Fibroblast of lung (primary cell): Measurements from ENCODE around the gene CERS2. TPM values are rescaled to one million over a fixed set of nuclear protein-coding genes. Genes with fewer than 3 reads are reported as not detected.

Source experiments
- DNase-seq, 2 donors: peaks; one replicate each; pipeline versions ENCODE4 v3.0.0 to v3.0.0-alpha.2; 2010; ENCODE audit warnings: low read depth in 2 of 2
- H2AFZ ChIP-seq: 2 replicates; pipeline ENCODE4 v1.5.1; 2012; ENCODE audit warnings: low read length, control low read depth, inconsistent platforms
- H3K27ac ChIP-seq: 2 replicates; pipeline ENCODE4 v1.5.1; 2011; ENCODE audit warnings: low read length, control low read depth; ENCODE audit not compliant: insufficient read depth
- H3K27me3 ChIP-seq: 2 replicates; pipeline ENCODE4 v1.5.1; 2011; ENCODE audit warnings: mild to moderate bottlenecking, low read length; ENCODE audit not compliant: control insufficient read depth, insufficient read depth
- H3K36me3 ChIP-seq: 2 replicates; pipeline ENCODE4 v1.5.1; 2011; ENCODE audit warnings: low read length; ENCODE audit not compliant: control insufficient read depth, insufficient read depth
- H3K4me1 ChIP-seq: 2 replicates; pipeline ENCODE4 v1.5.1; 2011; ENCODE audit warnings: low read length; ENCODE audit not compliant: control insufficient read depth, insufficient read depth; ENCODE audit errors: extremely low read depth
- H3K4me2 ChIP-seq: 2 replicates; pipeline ENCODE4 v1.5.1; 2011; ENCODE audit warnings: low read length, control low read depth; ENCODE audit not compliant: insufficient read depth; ENCODE audit errors: extremely low read depth
- H3K4me3 ChIP-seq, 4 experiments: fragments of 200-600 bp in 1 of 4; sonication (generic) in 1 of 4; replicated peaks in 1 of 4; 2 replicates each; pipeline ENCODE4 v1.5.1; 2011 to 2016; ENCODE audit warnings: low read length in 4 of 4, low read depth in 3 of 4, mild to moderate bottlenecking in 3 of 4, control low read depth in 2 of 4, inconsistent platforms in 1 of 4, mixed read lengths in 1 of 4; ENCODE audit not compliant: insufficient read depth in 1 of 4; ENCODE audit errors: control extremely low read depth in 1 of 4
- H3K79me2 ChIP-seq: 2 replicates; pipeline ENCODE4 v1.5.1; 2012; ENCODE audit warnings: mild to moderate bottlenecking, low read length, inconsistent platforms; ENCODE audit not compliant: control insufficient read depth, insufficient read depth
- H3K9ac ChIP-seq: 2 replicates; pipeline ENCODE4 v1.5.1; 2011; ENCODE audit warnings: mild to moderate bottlenecking, low read length, control low read depth; ENCODE audit not compliant: insufficient read depth
- H3K9me3 ChIP-seq: 2 replicates; pipeline ENCODE4 v1.5.1; 2012; ENCODE audit warnings: low read depth, low read length; ENCODE audit not compliant: control insufficient read depth, insufficient read depth
- H4K20me1 ChIP-seq: 2 replicates; pipeline ENCODE4 v1.5.1; 2011; ENCODE audit warnings: low read length; ENCODE audit not compliant: control insufficient read depth, insufficient read depth; ENCODE audit errors: extremely low read depth
- EZH2 ChIP-seq: IDR thresholded peaks from 2 replicates; pipeline ENCODE4 v1.5.1; 2012; ENCODE audit warnings: low read length, control low read depth, mild to moderate bottlenecking; ENCODE audit errors: missing control alignments
- polyA plus RNA-seq, 2 donors: library from polyadenylated mRNA; depleted of rRNA in 1 of 2; stranded (reverse) in 1 of 2; unstranded in 1 of 2; fragments of >200 nt; gene quantifications; 2 replicates each; pipeline ENCODE4 v1.2.1, GENCODE V29; 2011 to 2012; ENCODE audit warnings: missing spikeins in 1 of 2
- total RNA-seq: library from RNA; depleted of rRNA; stranded (reverse); fragments of >200 nt; gene quantifications from 2 replicates; pipeline ENCODE4 v1.2.1, GENCODE V29; 2014
- TF ChIP-seq, protein P1 (sequence below), 2 donors: IDR thresholded peaks in 1 of 2; conservative IDR thresholded peaks in 1 of 2; 1 replicate in 1 of 2; 2 replicates in 1 of 2; pipeline ENCODE4 v1.5.1; 2011 to 2012; ENCODE audit warnings: low read length in 2 of 2, control low read depth in 1 of 2, inconsistent platforms in 1 of 2, low read depth in 1 of 2, mild to moderate bottlenecking in 1 of 2

CERS2 gene
- total and polyA plus RNA-seq, 2 donors (not counting 1 experiment from before 2014, with no cell fraction given), result 190 to 254 TPM

DNA sequence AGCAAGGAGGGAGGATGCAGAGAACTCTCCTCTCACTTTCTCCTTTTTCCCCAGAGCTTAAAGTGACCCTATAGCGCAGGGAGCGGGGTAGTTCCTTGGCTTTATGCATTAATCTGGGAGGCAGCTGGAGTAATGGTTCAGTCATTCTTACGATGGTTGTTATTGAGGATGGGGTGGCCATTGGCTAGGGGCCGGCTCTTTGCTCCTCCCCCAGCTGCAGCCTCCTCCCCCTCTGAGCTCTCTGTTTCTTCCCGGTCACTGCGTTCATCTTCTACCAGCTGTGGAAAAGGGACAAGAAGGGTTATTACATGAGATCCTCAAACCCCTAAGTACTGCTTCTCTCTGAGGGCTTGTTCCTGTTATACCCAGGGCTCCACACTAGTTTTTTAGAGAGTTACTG lies 8.6 kb downstream of the CERS2 start:
- Histone ChIP-seq H3K9me3 (no peaks in the 10 kb centered on the region), H3K4me2 (no peak overlapping the region), H3K27me3 (no peaks in the 10 kb centered on the region), H3K27ac (no peak overlapping the region), H3K9ac (no peak overlapping the region), H3K36me3 (peaks cover 37% of the 10 kb centered on the region), H3K79me2 (peaks cover 33% of the 10 kb centered on the region), H3K4me3 (no peak overlapping the region), H2AFZ (no peak overlapping the region), H4K20me1 (no peaks in the 10 kb centered on the region), H3K4me1 (peaks cover 5% of the 10 kb centered on the region)
- DNase-seq, result no peak
- no peak for TF ChIP-seq EZH2
- TF ChIP-seq, protein P1, sequence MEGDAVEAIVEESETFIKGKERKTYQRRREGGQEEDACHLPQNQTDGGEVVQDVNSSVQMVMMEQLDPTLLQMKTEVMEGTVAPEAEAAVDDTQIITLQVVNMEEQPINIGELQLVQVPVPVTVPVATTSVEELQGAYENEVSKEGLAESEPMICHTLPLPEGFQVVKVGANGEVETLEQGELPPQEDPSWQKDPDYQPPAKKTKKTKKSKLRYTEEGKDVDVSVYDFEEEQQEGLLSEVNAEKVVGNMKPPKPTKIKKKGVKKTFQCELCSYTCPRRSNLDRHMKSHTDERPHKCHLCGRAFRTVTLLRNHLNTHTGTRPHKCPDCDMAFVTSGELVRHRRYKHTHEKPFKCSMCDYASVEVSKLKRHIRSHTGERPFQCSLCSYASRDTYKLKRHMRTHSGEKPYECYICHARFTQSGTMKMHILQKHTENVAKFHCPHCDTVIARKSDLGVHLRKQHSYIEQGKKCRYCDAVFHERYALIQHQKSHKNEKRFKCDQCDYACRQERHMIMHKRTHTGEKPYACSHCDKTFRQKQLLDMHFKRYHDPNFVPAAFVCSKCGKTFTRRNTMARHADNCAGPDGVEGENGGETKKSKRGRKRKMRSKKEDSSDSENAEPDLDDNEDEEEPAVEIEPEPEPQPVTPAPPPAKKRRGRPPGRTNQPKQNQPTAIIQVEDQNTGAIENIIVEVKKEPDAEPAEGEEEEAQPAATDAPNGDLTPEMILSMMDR (conservative IDR thresholded peaks at IDR 0.05 in 1 of 2, IDR thresholded peaks at IDR 0.05 in 1 of 2; ENCODE audit: low read depth in 1 of 2, low read length in 2 of 2), result no peak

DNA sequence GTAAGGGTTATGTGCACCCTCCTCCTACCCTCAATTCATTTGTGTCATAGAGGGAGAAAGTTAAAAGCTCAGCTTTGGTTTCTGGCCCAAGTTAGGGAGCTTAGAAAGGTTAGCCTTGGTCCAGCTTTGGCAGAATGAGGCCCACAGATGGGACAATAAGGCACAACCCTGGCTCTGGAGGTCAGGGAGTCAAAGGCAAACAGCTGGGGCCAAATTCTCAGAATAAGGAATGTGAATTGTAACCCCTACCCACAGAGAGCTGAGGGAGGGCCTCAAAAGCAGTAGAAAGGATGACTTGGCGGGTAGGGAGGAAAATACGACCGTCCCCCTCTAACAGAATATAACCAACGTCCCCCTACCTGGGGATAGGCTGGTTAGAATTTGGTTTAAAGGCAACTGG lies 9.0 kb downstream of the CERS2 start:
- H3K36me3 ChIP-seq, result peaks cover 37% of the 10 kb centered on the region
- H3K9me3 ChIP-seq, result no peaks in the 10 kb centered on the region
- no peaks in the 10 kb centered on the region for H4K20me1 ChIP-seq
- no peak overlapping the region for H3K9ac ChIP-seq
- TF ChIP-seq EZH2, result no peak
- TF ChIP-seq, protein P1 (conservative IDR thresholded peaks at IDR 0.05 in 1 of 2, IDR thresholded peaks at IDR 0.05 in 1 of 2; ENCODE audit: low read depth in 1 of 2, low read length in 2 of 2), result no peak
- peaks cover 1% of the 10 kb centered on the region for H3K4me1 ChIP-seq
- H3K27ac ChIP-seq, result no peak overlapping the region
- H2AFZ ChIP-seq, result no peak overlapping the region
- H3K27me3 ChIP-seq, result no peaks in the 10 kb centered on the region
- H3K4me2 ChIP-seq, result no peak overlapping the region
- DNase-seq, result no peak
- peaks cover 29% of the 10 kb centered on the region for H3K79me2 ChIP-seq
- no peak overlapping the region for H3K4me3 ChIP-seq

DNA sequence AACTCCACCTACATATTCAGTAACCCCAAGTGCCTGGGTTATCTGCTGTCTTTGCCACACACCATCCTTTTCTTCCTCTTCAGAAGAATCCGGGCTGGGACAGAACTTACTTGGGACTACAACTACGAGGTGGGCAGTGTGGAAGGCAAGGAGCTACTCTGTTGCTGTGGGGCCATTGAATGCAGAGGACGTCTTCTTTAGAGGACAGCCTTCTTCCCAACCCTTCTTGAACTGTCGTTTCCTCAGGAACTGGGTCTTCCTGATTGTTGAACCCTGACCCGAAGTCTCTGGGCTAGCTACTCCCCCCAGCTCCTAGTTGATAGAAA lies 10.5 kb downstream of the CERS2 start:
- Histone ChIP-seq H3K4me1 (no peaks in the 10 kb centered on the region), H3K27me3 (no peaks in the 10 kb centered on the region), H3K27ac (no peak overlapping the region), H3K79me2 (peaks cover 16% of the 10 kb centered on the region), H3K36me3 (peaks cover 37% of the 10 kb centered on the region), H3K9me3 (no peaks in the 10 kb centered on the region), H3K4me3 (no peak overlapping the region), H2AFZ (no peak overlapping the region), H3K4me2 (no peak overlapping the region), H4K20me1 (no peaks in the 10 kb centered on the region), H3K9ac (no peak overlapping the region)
- no peak for TF ChIP-seq EZH2
- TF ChIP-seq, protein P1 (conservative IDR thresholded peaks at IDR 0.05 in 1 of 2, IDR thresholded peaks at IDR 0.05 in 1 of 2; ENCODE audit: low read depth in 1 of 2, low read length in 2 of 2), result no peak
- no peak for DNase-seq
